Measurements from ENCODE around the gene RPP38.

RPP38 gene

DNA sequence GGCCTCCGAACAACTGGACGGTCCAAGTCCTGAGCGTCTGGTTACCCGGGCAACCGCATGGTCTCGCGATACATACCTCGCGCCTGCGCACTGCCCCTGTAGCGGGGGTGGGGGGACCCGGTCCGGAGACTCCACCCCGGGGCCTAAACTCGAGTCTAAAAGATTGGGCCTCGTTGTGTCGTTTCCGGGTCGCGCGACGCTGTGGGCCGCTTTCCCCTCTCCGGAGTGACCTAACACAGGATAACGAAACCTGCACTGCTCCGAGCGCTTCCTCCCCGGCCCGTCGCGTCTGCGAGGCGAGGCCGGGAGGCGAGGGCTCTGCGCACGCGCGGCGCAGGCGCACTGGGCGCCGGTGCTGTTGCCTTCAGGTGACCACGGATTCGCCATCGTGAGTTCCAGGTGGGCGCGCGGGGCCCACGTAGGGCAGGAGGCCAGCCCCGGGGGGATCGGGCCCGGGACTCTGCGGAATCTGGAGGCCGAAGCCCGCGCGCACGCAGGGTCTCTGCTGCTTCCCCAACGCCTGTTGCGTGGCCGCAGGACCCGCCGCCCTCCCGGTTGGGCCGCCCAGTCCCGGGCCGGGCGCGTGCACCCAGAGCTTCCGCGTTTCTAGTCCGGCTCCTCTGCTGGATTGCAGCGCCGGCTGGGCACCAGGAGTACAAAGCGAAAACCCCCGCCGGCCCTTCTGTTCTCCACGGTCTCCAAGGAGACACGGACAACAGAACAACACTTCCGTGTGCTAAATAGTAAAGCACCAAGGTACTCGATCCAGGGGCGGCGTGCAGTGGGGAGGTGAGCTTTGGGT, at the start of gene RPP38:
TSS of gene RPP38 (plus strand) at position 345 of the 802 bp plus-strand sequence. CDS start 5,960 bp downstream, outside the sequence.
- peak; percentile 52 for DNase-seq

- DNase-seq = no peak
These were observed 47.6 kb upstream of the RPP38 start for GRCh38 chr10:15049533-15049932.

GRCh38 chr10:15052121-15052520, 45.0 kb upstream of the RPP38 start:
- DNase-seq = no peak

- DNase-seq = no peak
These were observed 44.1 kb upstream of the RPP38 start for GRCh38 chr10:15053061-15053460.

GRCh38 chr10:15058689-15059088, 38.5 kb upstream of the RPP38 start:
- no peak for DNase-seq

- no peak for DNase-seq
These were observed 37.2 kb upstream of the RPP38 start for GRCh38 chr10:15059914-15060313.

DNA sequence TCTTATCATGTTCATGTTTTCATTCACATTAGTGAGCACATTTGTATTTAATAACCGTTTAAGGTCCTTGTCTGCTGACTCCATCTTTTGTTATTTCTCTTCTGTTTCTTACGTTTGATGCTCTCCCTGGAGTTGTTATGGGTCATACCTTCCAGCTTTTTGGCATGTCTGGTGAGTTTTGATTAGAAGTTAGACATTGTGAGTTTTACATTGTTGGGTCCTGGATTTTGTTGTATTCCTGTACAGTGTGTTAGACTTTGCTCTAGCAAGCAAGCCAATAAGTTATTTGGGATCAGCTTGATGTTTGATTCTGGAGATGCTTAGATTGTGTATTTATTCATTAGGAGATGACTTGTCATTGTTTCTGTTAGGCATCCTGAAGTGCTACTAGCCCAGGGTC, 36.5 kb upstream of the RPP38 start:
- DNase-seq = no peak

DNA sequence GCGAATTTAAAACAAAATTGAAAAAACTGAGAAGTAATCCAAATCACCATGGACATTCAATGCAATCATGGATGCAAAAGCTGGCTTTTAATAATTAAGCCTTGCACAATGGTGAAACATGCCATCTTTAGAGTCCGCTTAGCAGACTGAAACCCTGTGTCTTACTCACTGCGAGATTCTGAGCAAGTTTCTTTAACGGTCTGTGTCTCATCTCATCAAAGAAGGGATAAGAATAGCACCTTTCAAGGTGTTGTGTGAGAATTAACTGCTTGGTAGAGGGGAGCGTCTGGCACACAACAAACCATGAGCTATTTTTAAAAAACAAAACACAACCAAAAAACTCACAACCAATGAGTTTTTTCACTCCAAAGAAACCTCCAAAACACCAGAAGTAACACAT, 30.0 kb upstream of the RPP38 start:
- DNase-seq = no peak

GRCh38 chr10:15068802-15069201, 28.4 kb upstream of the RPP38 start:
- DNase-seq = no peak

DNA sequence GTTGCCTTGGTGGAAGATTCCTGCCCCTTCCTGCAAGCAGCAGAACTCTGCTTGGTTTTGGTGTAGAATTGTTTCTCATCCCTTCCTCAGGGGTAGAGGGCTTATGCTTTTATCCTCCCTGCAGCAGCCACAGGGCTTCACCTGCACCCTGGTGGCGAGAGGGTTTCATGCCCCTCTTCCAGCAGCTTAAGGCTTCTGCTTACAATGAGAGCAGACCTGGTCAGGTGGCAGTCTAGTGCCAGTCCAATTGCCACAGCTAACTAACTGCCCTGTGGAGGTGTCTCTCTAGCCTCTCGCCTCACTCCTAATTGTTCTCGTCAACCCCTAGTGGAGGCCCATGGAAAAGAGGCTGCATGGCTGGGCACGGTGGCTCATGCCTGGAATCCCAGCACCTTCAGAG, 27.9 kb upstream of the RPP38 start:
- DNase-seq = no peak

GRCh38 chr10:15072358-15072757, 24.8 kb upstream of the RPP38 start:
- no peak for DNase-seq

DNA sequence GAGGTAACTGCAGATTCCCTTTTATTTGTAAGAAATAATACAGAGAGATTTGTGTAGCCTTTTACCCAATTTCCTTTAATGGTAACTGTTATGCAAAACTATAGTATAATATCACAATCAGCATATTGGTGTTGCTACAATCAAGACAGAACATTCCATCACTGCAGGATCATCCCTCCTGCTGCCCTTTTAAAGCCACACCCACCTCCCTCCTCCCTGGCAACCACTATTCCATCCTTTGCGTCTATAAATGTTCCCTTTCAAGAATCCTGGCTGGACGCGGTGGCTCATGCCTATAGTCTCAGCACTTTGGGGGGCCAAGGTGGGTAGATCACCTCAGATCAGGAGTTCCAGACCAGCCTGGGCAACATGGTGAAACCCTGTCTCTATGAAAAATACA, 21.7 kb upstream of the RPP38 start:
- DNase-seq = no peak

GRCh38 chr10:15083674-15084501, 13.3 kb upstream of the RPP38 start:
- no peak for DNase-seq

DNA sequence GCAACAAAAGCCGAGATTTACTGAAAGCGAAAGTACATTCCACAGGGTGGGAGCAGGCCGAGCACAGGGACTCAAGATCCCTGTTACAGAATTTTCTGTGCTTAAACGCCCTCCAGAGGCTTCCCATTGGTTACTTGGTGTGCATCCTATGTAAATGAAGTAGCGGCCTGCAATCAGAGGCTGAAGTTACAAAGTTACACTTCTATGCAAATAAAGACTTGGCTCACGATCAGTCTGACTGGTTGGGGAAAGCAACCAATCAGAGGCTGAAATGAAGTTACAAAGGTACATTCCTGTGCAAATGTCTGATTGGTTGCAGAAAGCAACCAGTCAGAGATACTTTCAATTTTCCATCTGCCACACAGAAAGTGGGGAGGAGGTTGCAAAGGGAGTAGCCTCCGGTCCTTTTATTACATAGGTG, 12.6 kb upstream of the RPP38 start:
- DNase-seq = peak; percentile 30

- DNase-seq = peak; percentile 54
These were observed 8.5 kb upstream of the RPP38 start, which contains the start of gene ACBD7 for GRCh38 chr10:15088428-15089261. Gene ACBD7 (minus strand): TSS chr10:15088776. CDS start chr10:15088728, 48 bp downstream.

GRCh38 chr10:15091418-15091817, 5.7 kb upstream of the RPP38 start:
- DNase-seq = no peak

DNA sequence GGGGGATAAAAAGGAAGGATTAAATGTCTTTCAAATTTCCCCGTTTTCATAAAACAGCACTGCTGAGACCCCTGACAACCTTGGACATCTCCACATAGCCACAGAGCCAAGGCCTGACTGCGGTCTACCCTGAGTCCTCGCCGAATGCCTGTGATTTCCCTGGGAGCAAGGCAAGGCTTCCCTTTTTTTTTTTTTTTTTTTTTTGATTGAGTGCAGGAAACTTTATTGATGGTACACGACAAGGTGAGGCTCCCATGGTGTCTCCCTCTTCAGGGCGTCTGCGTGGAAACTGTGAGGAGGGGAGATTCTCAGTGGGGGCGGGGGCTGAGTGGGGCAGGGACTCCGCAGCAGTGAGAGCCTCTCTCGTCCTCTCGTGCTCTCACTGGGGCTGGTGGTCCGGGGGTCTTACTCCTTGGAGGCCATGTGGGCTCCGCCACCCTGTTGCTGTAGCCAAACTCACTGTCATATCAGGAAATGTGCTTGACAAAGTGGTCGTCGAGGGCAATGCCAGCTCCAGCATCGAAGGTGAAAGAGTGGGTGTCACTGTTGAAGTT, 4.2 kb upstream of the RPP38 start:
- DNase-seq = no peak

- DNase-seq = no peak
These were observed 519 bp upstream of the RPP38 start for GRCh38 chr10:15096661-15097010.

DNA sequence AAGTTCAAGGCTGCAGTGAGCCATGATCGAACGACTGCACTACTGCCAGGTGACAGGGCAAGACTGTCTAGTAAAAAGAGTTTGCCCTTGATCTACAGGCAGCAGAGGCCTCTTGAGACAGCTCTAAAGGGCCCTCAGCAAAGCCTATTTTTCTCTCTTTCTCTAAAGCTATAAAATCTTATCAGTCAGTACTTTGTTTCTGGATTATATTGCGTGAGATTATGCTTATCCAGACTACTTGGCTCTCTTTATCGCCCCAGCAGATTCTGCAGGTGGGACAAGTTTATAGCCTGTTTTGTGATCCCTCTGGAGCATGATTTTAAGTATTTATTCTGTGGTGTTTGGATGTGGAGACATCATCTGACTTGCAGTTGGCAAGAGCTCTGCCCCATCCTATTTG, 2.7 kb downstream of the RPP38 start:
- no peak for DNase-seq

- no peak for DNase-seq
These were observed 6.4 kb downstream of the RPP38 start for GRCh38 chr10:15103513-15103912.

DNA sequence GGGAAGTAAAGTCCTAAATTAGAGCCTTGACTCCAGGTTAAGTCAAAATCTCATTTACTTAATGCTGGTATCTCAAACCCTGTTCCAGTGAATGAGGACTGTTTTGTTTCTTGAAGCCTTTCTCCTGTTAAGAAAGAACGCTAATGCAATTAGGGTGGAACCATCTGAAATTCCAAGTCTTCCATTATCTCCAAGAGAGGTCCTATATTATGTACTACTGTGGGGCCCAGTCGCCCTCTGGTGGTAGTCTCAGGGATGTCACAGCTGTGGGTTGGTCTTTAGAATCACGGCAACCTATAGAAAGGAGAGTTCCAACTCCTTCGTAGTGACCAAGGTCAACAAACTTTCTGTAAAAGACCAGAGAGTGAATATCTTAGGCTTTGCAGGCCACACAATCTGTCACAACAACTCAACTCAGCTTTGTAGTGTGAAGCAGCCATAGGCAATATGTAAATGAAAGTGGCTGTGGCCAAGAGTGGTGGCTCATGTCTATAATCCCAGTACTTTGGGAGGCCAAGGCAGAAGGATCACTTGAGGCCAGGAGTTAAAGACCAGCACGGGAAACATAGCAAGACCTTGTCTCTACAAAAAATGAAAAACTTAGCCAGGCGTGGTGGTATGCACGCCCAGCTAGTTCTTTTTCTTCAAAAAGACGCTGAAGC, 9.3 kb downstream of the RPP38 start:
- DNase-seq = peak; percentile 5

DNA sequence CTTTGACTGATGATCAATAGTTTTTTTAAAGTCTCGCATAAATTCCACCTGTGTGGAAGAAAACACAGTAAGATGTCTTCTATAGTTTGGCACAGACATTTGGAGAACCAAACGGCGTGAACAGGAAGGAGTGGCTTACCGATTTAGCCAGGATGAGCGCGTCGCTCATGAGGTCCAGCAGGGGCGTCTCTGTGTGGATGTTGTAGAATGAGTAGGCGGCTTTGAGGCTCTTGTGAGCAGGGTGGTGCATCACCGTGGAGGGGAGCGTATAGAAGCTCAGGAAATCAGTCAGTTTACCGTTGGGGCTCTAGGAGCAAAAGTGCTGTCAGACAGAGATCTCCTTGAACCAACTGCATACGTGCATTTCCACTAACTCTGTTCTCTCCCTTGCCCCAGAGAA, 15.5 kb downstream of the RPP38 start:
- DNase-seq = no peak

Measured in DMS153 (cell line).